Measurements from ENCODE around the gene MVP.

- TF ChIP-seq, protein P1, sequence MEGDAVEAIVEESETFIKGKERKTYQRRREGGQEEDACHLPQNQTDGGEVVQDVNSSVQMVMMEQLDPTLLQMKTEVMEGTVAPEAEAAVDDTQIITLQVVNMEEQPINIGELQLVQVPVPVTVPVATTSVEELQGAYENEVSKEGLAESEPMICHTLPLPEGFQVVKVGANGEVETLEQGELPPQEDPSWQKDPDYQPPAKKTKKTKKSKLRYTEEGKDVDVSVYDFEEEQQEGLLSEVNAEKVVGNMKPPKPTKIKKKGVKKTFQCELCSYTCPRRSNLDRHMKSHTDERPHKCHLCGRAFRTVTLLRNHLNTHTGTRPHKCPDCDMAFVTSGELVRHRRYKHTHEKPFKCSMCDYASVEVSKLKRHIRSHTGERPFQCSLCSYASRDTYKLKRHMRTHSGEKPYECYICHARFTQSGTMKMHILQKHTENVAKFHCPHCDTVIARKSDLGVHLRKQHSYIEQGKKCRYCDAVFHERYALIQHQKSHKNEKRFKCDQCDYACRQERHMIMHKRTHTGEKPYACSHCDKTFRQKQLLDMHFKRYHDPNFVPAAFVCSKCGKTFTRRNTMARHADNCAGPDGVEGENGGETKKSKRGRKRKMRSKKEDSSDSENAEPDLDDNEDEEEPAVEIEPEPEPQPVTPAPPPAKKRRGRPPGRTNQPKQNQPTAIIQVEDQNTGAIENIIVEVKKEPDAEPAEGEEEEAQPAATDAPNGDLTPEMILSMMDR (IDR thresholded peaks at IDR 0.05): no peak
- no peak for TF ChIP-seq POLR2A (IDR thresholded peaks at IDR 0.05)
Measured at GRCh38 chr16:29860218-29860617, 40.0 kb downstream of the MVP start.
